Nephron progenitor cell (in vitro differentiated cells): ENCODE data around the gene KRT15.

Experiments used
- DNase-seq: peaks from one replicate; pipeline ENCODE4 v3.0.0; 2021
- H3K27ac Mint-ChIP-seq: 2 replicates; pipeline ENCODE4 v1.8.0; 2021; ENCODE audit warnings: mild to moderate bottlenecking, moderate library complexity, mixed read lengths
- H3K27me3 Mint-ChIP-seq: 2 replicates; pipeline ENCODE4 v1.8.0; 2021; ENCODE audit warnings: mild to moderate bottlenecking, low read depth, mixed read lengths; ENCODE audit not compliant: poor library complexity
- H3K36me3 Mint-ChIP-seq: 2 replicates; pipeline ENCODE4 v1.8.0; 2021; ENCODE audit warnings: low read depth, mixed read lengths
- H3K4me1 Mint-ChIP-seq: 2 replicates; pipeline ENCODE4 v1.8.0; 2021; ENCODE audit warnings: mixed read lengths
- H3K4me3 Mint-ChIP-seq: 2 replicates; pipeline ENCODE4 v1.8.0; 2021; ENCODE audit warnings: mild to moderate bottlenecking, moderate library complexity, mixed read lengths
- H3K9me3 Mint-ChIP-seq: 2 replicates; pipeline ENCODE4 v1.8.0; 2021; ENCODE audit warnings: mild to moderate bottlenecking, moderate library complexity, mixed read lengths
- TF ChIP-seq, protein P1 (sequence below): fragments of 200-600 bp; sonication (generic); IDR thresholded peaks from 2 replicates; pipeline ENCODE4 v1.5.0; 2021; ENCODE audit warnings: antibody characterized with exemption

KRT15 gene

DNA sequence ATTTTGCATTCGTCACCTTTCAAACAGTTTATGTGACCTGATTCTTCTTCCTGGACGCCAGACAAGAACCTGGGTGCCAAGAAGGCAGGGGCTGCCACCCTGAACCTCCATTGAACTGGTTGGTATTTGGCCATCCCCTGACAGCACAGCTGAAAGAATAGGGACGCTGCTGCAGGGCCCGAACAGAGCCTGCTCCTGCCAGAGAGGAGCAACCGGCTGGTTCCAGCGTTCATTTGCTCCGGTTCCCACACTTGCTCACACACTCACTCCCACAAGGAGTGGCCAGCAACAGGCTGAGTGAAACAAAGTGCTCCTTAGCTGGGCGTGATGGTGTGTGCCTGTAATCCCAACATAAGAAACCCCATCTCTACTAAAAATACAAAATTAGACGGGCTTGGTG lies 38.2 kb upstream of the KRT15 start:
- no peaks in the 10 kb centered on the region for H3K36me3 Mint-ChIP-seq

DNA sequence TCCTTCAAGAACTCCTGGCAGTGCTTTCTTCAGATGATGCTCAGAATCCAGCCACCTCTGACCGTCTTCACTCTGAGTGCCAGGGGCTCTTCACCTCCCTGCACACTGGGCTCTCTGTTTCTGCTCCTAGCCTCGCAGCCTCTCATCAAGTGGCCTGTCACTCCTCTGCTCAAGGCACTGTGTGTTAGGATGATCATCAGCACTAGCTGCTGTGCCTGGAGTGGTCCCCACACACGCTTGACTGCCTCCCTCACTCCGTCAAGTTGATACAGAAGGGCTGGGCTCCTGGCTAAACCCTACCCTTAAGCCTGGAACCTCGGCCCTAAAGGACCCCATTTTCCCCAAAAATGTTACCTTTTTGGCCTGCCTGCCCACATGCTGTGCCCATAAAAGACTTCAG lies 37.6 kb upstream of the KRT15 start:
- no peak for DNase-seq
- H3K4me1 Mint-ChIP-seq = peaks cover 33% of the 10 kb centered on the region
- no peaks in the 10 kb centered on the region for H3K9me3 Mint-ChIP-seq
- no peak overlapping the region for H3K27ac Mint-ChIP-seq
- no peak overlapping the region for H3K4me3 Mint-ChIP-seq
- no peaks in the 10 kb centered on the region for H3K36me3 Mint-ChIP-seq
- H3K27me3 Mint-ChIP-seq = peaks cover 3% of the 10 kb centered on the region
- TF ChIP-seq, protein P1, sequence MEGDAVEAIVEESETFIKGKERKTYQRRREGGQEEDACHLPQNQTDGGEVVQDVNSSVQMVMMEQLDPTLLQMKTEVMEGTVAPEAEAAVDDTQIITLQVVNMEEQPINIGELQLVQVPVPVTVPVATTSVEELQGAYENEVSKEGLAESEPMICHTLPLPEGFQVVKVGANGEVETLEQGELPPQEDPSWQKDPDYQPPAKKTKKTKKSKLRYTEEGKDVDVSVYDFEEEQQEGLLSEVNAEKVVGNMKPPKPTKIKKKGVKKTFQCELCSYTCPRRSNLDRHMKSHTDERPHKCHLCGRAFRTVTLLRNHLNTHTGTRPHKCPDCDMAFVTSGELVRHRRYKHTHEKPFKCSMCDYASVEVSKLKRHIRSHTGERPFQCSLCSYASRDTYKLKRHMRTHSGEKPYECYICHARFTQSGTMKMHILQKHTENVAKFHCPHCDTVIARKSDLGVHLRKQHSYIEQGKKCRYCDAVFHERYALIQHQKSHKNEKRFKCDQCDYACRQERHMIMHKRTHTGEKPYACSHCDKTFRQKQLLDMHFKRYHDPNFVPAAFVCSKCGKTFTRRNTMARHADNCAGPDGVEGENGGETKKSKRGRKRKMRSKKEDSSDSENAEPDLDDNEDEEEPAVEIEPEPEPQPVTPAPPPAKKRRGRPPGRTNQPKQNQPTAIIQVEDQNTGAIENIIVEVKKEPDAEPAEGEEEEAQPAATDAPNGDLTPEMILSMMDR = no peak

More for the DNA sequence above, 38.2 kb upstream of the KRT15 start:
- no peaks in the 10 kb centered on the region for H3K9me3 Mint-ChIP-seq
- no peak for DNase-seq
- TF ChIP-seq, protein P1 = no peak
- H3K4me3 Mint-ChIP-seq = no peak overlapping the region
- H3K27me3 Mint-ChIP-seq = peaks cover 3% of the 10 kb centered on the region
- peaks cover 27% of the 10 kb centered on the region for H3K4me1 Mint-ChIP-seq
- H3K27ac Mint-ChIP-seq = no peak overlapping the region

DNA sequence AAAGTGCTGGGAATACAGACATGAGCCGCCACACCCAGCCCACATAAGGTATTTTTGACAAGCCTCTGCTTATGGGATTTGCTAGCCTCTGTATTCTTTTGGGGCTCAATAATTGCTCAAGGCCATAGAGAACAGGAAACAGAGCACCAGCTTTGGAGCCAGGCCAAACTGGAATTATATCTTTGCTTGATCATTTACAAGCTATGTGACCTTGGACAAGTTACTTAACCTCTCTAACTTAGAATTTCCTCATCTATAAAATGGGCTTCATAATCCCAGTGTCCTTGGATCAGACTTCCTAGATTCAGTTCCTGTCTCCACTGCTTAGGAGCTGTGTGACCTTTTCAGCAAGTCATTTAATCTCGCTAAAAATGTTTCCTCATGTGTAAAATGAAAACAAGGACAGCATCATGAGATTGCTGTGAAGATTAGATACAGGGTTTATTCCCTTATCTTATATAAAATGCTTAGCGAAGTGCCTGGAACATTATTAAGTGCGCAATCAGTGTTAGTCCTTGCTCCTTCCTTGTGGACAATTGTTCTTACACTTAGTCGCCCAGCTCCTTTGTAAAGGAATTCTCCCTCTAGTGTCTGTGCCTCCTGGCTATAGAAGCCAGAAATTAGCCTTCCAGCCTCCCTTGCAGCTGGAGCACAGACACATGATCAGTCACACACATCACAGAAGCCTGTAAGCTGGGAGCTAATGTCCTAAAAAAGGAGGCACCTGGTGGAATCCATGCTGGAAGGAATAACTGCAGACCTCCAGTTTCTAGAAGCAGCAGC lies 36.6 kb upstream of the KRT15 start:
- no peak for DNase-seq
- peaks cover 38% of the 10 kb centered on the region for H3K4me1 Mint-ChIP-seq
- TF ChIP-seq, protein P1 = no peak

DNA sequence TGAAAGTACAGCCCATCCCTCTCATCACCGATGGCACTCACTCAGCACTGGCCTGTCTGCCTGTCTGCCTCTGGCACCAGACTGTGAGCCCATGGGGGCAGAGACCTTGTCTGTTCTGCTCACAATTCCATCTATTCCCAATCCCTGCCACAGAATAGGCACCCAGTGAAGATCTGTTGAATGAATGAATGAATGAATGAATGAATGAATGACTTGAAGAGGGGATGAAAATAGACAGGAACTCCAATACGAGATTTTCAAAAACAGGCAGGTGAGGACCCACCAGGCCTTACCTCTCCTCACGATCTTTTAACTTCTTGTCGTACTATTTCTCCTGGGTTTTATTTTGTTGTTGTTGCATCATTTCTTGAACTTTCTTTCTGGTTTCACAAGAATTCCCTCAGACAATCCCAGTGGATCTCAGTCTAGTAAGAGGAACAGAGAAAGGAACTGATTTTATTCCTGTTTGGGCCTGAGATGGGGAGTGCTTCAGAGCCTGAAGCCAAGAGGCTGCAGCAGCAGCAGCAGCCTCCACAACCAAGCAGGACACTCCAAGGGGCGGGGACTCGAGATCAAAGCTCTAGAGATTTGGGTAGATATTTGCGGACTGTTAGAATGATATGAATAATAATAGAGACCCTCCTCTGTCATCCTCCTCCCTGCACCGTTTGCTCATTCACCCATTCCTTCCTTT lies 35.4 kb upstream of the KRT15 start:
- no peak overlapping the region for H3K27ac Mint-ChIP-seq
- no peaks in the 10 kb centered on the region for H3K9me3 Mint-ChIP-seq
- no peak for DNase-seq
- TF ChIP-seq, protein P1 = no peak
- H3K4me1 Mint-ChIP-seq = peaks cover 50% of the 10 kb centered on the region
- no peak overlapping the region for H3K4me3 Mint-ChIP-seq
- H3K27me3 Mint-ChIP-seq = peaks cover 3% of the 10 kb centered on the region
- H3K36me3 Mint-ChIP-seq = no peaks in the 10 kb centered on the region

More for the DNA sequence above, 36.6 kb upstream of the KRT15 start:
- H3K27me3 Mint-ChIP-seq = peaks cover 3% of the 10 kb centered on the region
- H3K9me3 Mint-ChIP-seq = no peaks in the 10 kb centered on the region
- H3K27ac Mint-ChIP-seq = no peak overlapping the region
- H3K36me3 Mint-ChIP-seq = no peaks in the 10 kb centered on the region
- H3K4me3 Mint-ChIP-seq = no peak overlapping the region

DNA sequence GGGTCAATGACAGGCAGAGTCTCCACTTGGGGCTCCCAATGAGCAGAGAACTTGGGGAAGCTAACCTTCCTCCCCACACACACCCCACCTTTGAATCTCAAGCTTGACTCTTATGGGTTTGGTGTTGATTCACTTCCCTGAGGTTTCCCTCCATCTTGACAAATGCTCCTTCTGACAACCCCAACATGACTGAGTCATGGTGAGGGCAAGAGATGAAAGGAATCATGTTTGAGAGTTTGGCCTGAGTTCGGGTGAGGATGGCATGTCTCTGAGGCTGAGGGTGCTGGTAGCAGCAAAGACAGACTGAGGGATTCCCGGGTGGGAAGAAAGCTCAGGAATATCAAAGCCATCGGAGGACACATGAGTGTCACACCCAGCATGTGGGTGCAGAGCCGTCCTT lies 34.5 kb upstream of the KRT15 start:
- no peak for DNase-seq

More for the DNA sequence above, 34.5 kb upstream of the KRT15 start:
- Mint-ChIP-seq H3K36me3 (no peaks in the 10 kb centered on the region), H3K9me3 (no peaks in the 10 kb centered on the region), H3K27me3 (peaks cover 3% of the 10 kb centered on the region), H3K4me3 (no peak overlapping the region), H3K27ac (no peak overlapping the region), H3K4me1 (peaks cover 59% of the 10 kb centered on the region)
- TF ChIP-seq, protein P1 = no peak
